Kidney epithelial cell (primary cell): ENCODE measurements around the gene NELL1. TPM values are rescaled to one million over a fixed set of nuclear protein-coding genes. Genes with fewer than 3 reads are reported as not detected.
A peak's percentile ranks its signal among the peaks of the same experiment; 100 is the strongest.

Experiments
- DNase-seq: peaks from one replicate; pipeline ENCODE4 v3.0.0-alpha.2; 2010; ENCODE audit warnings: low read depth
- H3K27me3 ChIP-seq: 2 replicates; pipeline ENCODE4 v1.6.0; 2011; ENCODE audit warnings: low read length; ENCODE audit not compliant: control insufficient read depth, insufficient read depth
- H3K36me3 ChIP-seq: 2 replicates; pipeline ENCODE4 v1.5.1; 2011; ENCODE audit warnings: low read length; ENCODE audit not compliant: control insufficient read depth, insufficient read depth
- H3K4me3 ChIP-seq: 2 replicates; pipeline ENCODE4 v1.5.1; 2011; ENCODE audit warnings: low read depth, mild to moderate bottlenecking, control low read depth, low read length
- total RNA-seq: library from RNA; depleted of rRNA; stranded (reverse); fragments of >200 nt; gene quantifications from 2 replicates; pipeline ENCODE4 v1.2.3, GENCODE V29; 2015
- TF ChIP-seq, protein P1 (sequence below): IDR thresholded peaks from 2 replicates; pipeline ENCODE4 v1.5.1; 2011; ENCODE audit warnings: mild to moderate bottlenecking, moderate library complexity, low read length, control low read depth, inconsistent platforms; ENCODE audit not compliant: insufficient read depth, poor library complexity, severe bottlenecking

NELL1 gene
- total RNA-seq, 1 donor from 2014 or later = 0.17 TPM

DNA sequence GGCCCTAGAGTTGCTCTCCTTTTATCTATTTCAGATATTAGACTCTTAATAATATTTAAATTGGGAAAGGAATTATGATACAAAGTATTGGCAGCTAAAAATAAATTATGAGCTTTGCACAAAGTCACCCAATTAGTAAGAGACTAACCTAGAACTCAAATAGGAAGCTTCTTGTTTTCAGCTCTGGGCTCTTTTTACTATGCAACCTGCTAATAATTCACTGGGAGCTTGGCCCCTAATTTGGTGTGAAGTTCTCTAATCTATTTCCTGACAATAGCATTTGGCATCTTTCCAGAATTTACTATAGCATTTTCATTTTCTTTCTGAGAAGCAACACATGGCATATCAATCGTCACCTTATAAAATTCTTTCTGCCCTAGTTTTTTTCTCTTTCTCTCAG lies 795.8 kb downstream of the NELL1 start:
- Histone ChIP-seq H3K4me3 (no peak overlapping the region), H3K27me3 (no peaks in the 10 kb centered on the region), H3K36me3 (no peaks in the 10 kb centered on the region)
- DNase-seq = no peak
- TF ChIP-seq, protein P1, sequence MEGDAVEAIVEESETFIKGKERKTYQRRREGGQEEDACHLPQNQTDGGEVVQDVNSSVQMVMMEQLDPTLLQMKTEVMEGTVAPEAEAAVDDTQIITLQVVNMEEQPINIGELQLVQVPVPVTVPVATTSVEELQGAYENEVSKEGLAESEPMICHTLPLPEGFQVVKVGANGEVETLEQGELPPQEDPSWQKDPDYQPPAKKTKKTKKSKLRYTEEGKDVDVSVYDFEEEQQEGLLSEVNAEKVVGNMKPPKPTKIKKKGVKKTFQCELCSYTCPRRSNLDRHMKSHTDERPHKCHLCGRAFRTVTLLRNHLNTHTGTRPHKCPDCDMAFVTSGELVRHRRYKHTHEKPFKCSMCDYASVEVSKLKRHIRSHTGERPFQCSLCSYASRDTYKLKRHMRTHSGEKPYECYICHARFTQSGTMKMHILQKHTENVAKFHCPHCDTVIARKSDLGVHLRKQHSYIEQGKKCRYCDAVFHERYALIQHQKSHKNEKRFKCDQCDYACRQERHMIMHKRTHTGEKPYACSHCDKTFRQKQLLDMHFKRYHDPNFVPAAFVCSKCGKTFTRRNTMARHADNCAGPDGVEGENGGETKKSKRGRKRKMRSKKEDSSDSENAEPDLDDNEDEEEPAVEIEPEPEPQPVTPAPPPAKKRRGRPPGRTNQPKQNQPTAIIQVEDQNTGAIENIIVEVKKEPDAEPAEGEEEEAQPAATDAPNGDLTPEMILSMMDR = no peak

DNA sequence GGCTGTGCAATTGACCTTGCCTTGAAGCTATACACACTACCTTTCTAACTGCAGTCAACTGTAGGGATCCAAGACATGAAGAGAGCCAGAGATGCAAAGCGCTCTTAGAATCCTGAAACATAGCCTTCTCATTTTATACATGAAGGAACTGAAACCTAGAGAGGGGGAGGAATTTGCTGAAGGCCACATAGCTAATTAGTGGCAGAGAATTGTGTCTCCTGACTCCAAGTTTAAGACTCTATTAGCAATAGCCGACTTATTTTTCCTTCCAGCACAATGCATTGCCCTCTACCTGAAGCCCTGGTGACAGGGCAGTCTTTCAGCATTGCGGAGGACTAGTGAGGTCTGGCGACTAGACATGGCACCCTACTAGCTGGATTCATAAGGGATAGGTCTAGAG lies 796.5 kb downstream of the NELL1 start:
- no peak for DNase-seq
- no peaks in the 10 kb centered on the region for H3K36me3 ChIP-seq
- H3K27me3 ChIP-seq = no peaks in the 10 kb centered on the region
- TF ChIP-seq, protein P1 = no peak
- H3K4me3 ChIP-seq = no peak overlapping the region

GRCh38 chr11:21470521-21470920 lies 801.1 kb downstream of the NELL1 start:
- DNase-seq = no peak

DNA sequence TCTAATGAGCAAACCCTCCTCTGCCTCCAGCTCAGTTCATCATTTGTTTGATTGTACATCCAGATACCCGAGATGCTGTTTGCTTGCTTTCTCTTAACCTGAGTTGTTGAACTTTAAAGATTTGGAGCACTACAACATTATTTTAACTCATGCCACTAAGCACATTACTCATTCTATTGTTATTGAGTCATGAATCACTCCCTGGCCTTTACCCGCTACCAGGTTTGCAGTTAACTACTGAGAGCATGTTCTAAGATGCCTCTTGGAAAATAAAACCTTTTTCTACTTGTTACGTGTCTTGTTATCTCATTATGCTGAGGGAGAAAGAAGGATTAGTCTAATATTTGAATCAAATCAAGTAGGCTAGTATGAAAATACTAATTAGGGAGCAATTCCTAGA lies 802.9 kb downstream of the NELL1 start:
- peak; percentile 51 for DNase-seq

More at GRCh38 chr11:21470521-21470920, 801.1 kb downstream of the NELL1 start:
- TF ChIP-seq, protein P1 = no peak
- H3K27me3 ChIP-seq = no peaks in the 10 kb centered on the region
- H3K4me3 ChIP-seq = no peak overlapping the region
- no peaks in the 10 kb centered on the region for H3K36me3 ChIP-seq

DNA sequence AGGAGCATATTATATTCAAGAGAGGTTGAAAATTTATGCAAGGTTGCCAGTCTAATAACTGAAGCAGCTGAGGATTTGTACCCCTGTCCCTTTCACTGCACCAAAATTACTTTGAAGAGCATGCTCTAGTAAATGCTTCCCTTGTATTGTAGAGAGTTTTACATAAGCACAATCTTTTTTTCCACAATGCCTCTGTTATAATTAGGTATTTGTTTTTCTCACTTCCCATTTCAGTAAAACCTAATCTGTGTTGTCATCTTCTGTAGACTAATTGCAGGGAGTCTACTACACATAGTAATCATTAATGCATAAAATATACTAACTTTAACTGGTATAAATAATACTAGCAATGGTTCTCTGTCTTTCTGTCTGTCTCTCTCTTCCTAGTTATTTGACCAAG lies 805.1 kb downstream of the NELL1 start:
- H3K4me3 ChIP-seq = no peak overlapping the region
- H3K27me3 ChIP-seq = no peaks in the 10 kb centered on the region
- TF ChIP-seq, protein P1 = no peak
- H3K36me3 ChIP-seq = no peaks in the 10 kb centered on the region
- DNase-seq = no peak

More for the DNA sequence above, 802.9 kb downstream of the NELL1 start:
- Histone ChIP-seq H3K27me3 (no peaks in the 10 kb centered on the region), H3K36me3 (no peaks in the 10 kb centered on the region), H3K4me3 (no peak overlapping the region)
- TF ChIP-seq, protein P1 = no peak

DNA sequence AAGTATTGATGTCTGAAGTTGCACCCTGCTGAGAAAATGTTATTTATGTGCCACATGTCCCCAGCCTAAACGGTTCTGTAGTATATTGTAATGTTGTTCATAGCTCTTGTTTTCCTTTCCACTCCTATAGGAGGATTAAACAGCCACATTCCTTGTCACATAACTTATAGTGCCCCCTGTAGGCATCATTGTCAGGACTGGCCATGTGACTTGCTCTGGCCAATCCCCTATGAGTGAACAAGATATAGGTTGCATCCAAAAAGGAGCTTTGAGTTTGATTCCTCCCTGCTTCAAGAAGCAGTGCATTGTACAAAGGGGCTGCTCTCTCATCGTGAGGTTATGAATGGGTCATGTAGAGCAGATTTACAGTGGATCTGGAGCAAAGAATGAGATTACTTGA lies 805.9 kb downstream of the NELL1 start:
- Histone ChIP-seq H3K4me3 (no peak overlapping the region), H3K27me3 (no peaks in the 10 kb centered on the region), H3K36me3 (no peaks in the 10 kb centered on the region)
- TF ChIP-seq, protein P1 = no peak
- DNase-seq = no peak
